Parathyroid adenoma (tissue), 2 donors: ENCODE measurements around the gene RAB28.

Experiments
- H2AFZ ChIP-seq: fragments of 300-600 bp; sonication (generic); one replicate; pipeline ENCODE4 v1.7.0; 2017; ENCODE audit warnings: antibody characterized with exemption, mild to moderate bottlenecking
- H3K27ac ChIP-seq: fragments of 300-600 bp; sonication (generic); one replicate; pipeline ENCODE4 v1.7.0; 2017
- H3K27me3 ChIP-seq: fragments of 300-600 bp; sonication (generic); one replicate; pipeline ENCODE4 v1.7.0; 2017; ENCODE audit warnings: low read length; ENCODE audit not compliant: control insufficient read depth, insufficient read depth
- H3K36me3 ChIP-seq: fragments of 300-600 bp; sonication (generic); one replicate; pipeline ENCODE4 v1.7.0; 2017; ENCODE audit warnings: low read length; ENCODE audit not compliant: control insufficient read depth, insufficient read depth
- H3K4me1 ChIP-seq: fragments of 300-600 bp; sonication (generic); one replicate; pipeline ENCODE4 v1.7.0; 2017; ENCODE audit warnings: control low read depth
- H3K4me2 ChIP-seq: fragments of 300-600 bp; sonication (generic); one replicate; pipeline ENCODE4 v1.7.0; 2017; ENCODE audit warnings: low read length
- H3K4me3 ChIP-seq: fragments of 300-600 bp; sonication (generic); one replicate; pipeline ENCODE4 v1.7.0; 2017; ENCODE audit warnings: low read depth, low read length
- H3K79me2 ChIP-seq: fragments of 300-600 bp; sonication (generic); one replicate; pipeline ENCODE4 v1.7.0; 2017; ENCODE audit warnings: control low read depth
- H3K9ac ChIP-seq: fragments of 300-600 bp; sonication (generic); one replicate; pipeline ENCODE4 v1.7.0; 2017; ENCODE audit warnings: mild to moderate bottlenecking
- H3K9me3 ChIP-seq: fragments of 300-600 bp; sonication (generic); one replicate; pipeline ENCODE4 v1.7.0; 2017; ENCODE audit warnings: low read length; ENCODE audit not compliant: control insufficient read depth
- CTCF ChIP-seq: fragments of 300-600 bp; sonication (generic); IDR thresholded peaks from one replicate; pipeline ENCODE4 v1.7.0; 2017; ENCODE audit warnings: antibody characterized with exemption, mild to moderate bottlenecking
- donor health status: primary hyperparathyroidism.

The RAB28 gene

DNA sequence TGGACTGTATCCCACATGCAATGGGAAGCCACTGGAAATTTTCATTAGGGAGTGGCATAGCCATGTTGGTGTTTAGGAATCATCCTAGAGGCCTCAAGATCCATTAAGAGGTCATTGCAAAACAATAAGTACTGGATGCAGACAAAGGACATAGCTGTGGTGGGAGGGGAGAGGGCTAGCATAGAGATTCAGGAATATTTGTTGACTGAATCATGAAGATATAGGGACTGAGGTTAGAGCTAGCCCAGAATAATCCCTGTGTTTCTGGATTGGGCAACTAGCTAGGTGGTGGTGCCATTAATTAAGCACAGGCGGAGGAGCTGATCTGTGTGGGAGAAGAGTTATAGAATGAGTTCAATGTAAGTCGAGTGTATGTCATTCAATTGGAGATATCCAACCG is 135.0 kb downstream of the RAB28 start:
- H3K36me3 ChIP-seq: no peaks in the 10 kb centered on the region
- H3K9me3 ChIP-seq: no peaks in the 10 kb centered on the region
- no peak overlapping the region for H3K9ac ChIP-seq
- H3K27me3 ChIP-seq: no peaks in the 10 kb centered on the region
- no peaks in the 10 kb centered on the region for H3K79me2 ChIP-seq
- H3K4me1 ChIP-seq: no peaks in the 10 kb centered on the region
- H2AFZ ChIP-seq: no peak overlapping the region
- no peak overlapping the region for H3K4me3 ChIP-seq
- H3K4me2 ChIP-seq: no peak overlapping the region
- no peak overlapping the region for H3K27ac ChIP-seq
- TF ChIP-seq CTCF: no peak

- Histone ChIP-seq H3K9me3 (no peaks in the 10 kb centered on the region), H3K4me1 (no peaks in the 10 kb centered on the region), H3K27me3 (no peaks in the 10 kb centered on the region), H3K4me3 (no peak overlapping the region), H3K36me3 (no peaks in the 10 kb centered on the region), H3K9ac (no peak overlapping the region), H3K27ac (no peak overlapping the region), H2AFZ (no peak overlapping the region), H3K79me2 (no peaks in the 10 kb centered on the region), H3K4me2 (no peak overlapping the region)
- no peak for TF ChIP-seq CTCF
These were observed 135.9 kb downstream of the RAB28 start for GRCh38 chr4:13348216-13348615.

DNA sequence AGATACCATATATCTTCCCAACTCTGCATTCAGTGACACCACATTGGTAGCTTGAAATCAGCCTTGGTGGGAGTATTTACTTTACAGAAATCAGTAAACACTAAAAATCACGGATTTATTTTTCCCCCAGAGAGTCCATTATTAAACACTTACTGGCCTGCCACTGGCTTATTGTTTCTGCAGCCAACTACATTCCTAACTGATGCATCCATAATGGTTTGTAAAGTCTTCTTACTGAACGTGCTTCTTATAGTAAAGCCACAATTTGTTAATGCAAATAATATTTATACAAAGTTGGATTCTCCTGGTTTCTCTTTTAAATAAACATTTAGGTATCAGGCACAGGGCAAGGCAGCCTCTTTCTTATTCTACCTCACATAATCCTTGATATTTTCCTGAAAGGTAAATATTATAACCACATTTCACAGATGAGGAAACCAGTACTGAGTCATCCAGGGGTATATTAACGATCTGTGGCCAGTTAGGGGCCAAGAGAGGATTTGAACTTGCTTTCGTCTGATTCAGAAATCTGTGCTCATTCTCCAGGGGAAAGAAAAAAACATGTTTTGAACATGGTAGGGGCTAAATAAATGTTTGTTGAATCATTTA is 136.5 kb downstream of the RAB28 start:
- Histone ChIP-seq H3K27ac (no peak overlapping the region), H3K9me3 (no peaks in the 10 kb centered on the region), H3K4me2 (no peak overlapping the region), H3K36me3 (no peaks in the 10 kb centered on the region), H2AFZ (no peak overlapping the region), H3K27me3 (no peaks in the 10 kb centered on the region), H3K4me1 (no peaks in the 10 kb centered on the region), H3K9ac (no peak overlapping the region), H3K4me3 (no peak overlapping the region), H3K79me2 (no peaks in the 10 kb centered on the region)
- TF ChIP-seq CTCF: no peak

DNA sequence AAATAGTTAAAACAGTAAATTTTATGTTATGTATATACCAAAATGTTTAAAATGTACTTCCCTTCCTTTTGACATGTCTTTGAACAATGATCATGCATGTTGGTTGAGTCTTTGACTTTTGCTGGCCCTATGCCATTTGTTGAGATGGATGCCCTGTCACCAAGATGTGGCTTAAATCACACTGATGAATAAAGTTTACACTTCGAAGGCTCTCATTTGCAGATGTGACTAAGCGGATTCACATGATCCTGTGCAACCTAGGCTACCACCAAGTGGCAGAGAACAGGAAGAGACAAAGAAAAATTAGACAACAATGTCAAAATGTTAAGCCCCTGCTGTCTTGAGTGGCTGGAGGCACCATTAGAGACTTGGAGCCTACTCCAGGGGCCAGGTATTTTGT is 139.9 kb downstream of the RAB28 start:
- Histone ChIP-seq H2AFZ (no peak overlapping the region), H3K79me2 (no peaks in the 10 kb centered on the region), H3K9ac (no peak overlapping the region), H3K9me3 (no peaks in the 10 kb centered on the region), H3K4me3 (no peak overlapping the region), H3K36me3 (no peaks in the 10 kb centered on the region), H3K4me2 (no peak overlapping the region), H3K27ac (no peak overlapping the region), H3K27me3 (no peaks in the 10 kb centered on the region), H3K4me1 (no peaks in the 10 kb centered on the region)
- no peak for TF ChIP-seq CTCF

GRCh38 chr4:13340672-13341071 is 143.5 kb downstream of the RAB28 start:
- Histone ChIP-seq H3K27me3 (no peaks in the 10 kb centered on the region), H3K36me3 (no peaks in the 10 kb centered on the region), H3K27ac (no peak overlapping the region), H3K4me2 (no peak overlapping the region), H2AFZ (no peak overlapping the region), H3K4me1 (no peaks in the 10 kb centered on the region), H3K79me2 (no peaks in the 10 kb centered on the region), H3K9me3 (no peaks in the 10 kb centered on the region), H3K4me3 (no peak overlapping the region), H3K9ac (no peak overlapping the region)
- TF ChIP-seq CTCF: no peak
